OCI-LY1 (cell line): Measurements from ENCODE around the gene HDAC7.

ENCODE experiments used
- CTCF ChIP-seq: fragments of 200-600 bp; sonication (generic), shearing (Covaris generic); IDR thresholded peaks from 2 replicates; pipeline ENCODE4 v1.5.1; 2017; ENCODE audit warnings: mild to moderate bottlenecking, antibody characterized with exemption, low read length, moderate library complexity, mixed read lengths
- EZH2 ChIP-seq: fragments of 200-600 bp; sonication (generic), shearing (Covaris generic); IDR thresholded peaks from 2 replicates; pipeline ENCODE4 v1.8.0; 2017; ENCODE audit warnings: borderline replicate concordance, mixed run types, mild to moderate bottlenecking, antibody characterized with exemption, low read length, moderate library complexity, mixed read lengths

- no peak for TF ChIP-seq EZH2
- TF ChIP-seq CTCF: no peak
These were observed 5.5 kb upstream of the HDAC7 start for GRCh38 chr12:47825173-47825639.
